Stimulated activated CD8-positive, alpha-beta memory T cell treated with anti-CD3 and anti-CD28 coated beads, Interleukin-7, amount 100 ng/mL, for 24 hours (primary cell): Measurements from ENCODE around the gene TMEM203.

ENCODE experiments used
- DNase-seq: peaks from one replicate; pipeline ENCODE4 v3.0.0-alpha.2; 2020; ENCODE audit warnings: low read depth

The TMEM203 gene

GRCh38 chr9:137217276-137218211 is 12.1 kb upstream of the TMEM203 start:
- no peak for DNase-seq

- DNase-seq = no peak
Measured at GRCh38 chr9:137216188-137216965, 10.9 kb upstream of the TMEM203 start.

DNA sequence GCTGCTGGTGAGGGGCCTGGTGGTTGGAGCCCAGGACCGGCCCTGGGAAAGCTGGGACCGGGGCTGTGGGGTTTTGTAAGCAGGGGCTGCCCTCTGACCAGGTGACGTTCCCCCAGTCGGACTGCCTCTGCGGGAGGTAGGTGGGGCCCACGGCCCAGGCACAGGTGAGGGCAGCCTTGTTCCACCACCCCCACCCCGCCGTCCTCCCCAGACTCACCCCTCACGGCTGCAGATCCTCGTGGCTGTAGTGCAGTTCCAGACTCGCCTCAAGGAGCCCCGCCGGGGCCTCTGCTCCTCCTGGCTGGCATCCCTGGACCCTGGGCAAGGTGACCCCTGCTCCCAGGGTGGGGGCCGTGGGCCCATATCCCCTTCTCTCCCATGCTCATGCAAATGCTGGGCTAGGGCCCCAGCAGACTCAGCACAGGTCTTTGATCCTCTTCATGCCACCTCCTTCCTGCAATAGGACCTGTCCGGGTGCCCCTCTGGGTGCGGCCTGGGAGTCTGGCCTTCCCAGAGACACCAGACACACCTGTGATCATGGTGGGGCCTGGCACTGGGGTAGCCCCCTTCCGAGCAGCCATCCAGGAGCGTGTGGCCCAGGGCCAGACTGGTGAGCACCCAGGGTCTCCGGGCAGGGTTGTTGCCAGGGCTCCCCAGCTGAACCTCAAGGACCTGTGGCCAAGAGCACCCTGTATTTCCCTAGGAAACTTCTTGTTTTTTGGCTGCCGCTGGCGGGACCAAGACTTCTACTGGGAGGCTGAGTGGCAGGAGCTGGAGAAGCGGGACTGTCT is 9.9 kb upstream of the TMEM203 start:
- DNase-seq = no peak

DNA sequence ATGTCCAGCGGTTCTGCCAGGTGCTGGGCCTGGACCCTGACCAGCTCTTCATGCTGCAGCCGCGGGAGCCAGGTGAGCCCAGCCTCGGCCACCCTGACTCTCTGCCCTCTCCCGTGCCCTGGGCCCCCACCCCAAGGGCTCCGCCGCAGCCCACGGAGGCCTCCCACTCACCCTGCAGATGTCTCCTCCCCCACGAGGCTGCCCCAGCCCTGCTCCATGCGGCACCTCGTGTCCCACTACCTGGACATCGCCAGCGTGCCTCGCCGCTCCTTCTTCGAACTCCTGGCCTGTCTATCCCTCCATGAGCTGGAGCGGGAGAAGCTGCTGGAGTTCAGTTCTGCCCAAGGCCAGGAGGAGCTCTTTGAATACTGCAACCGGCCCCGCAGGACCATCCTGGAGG is 9.2 kb upstream of the TMEM203 start:
- DNase-seq = no peak

GRCh38 chr9:137213160-137214060 is 8.0 kb upstream of the TMEM203 start:
- DNase-seq = no peak

GRCh38 chr9:137212520-137212919 is 7.1 kb upstream of the TMEM203 start:
- DNase-seq = no peak

DNA sequence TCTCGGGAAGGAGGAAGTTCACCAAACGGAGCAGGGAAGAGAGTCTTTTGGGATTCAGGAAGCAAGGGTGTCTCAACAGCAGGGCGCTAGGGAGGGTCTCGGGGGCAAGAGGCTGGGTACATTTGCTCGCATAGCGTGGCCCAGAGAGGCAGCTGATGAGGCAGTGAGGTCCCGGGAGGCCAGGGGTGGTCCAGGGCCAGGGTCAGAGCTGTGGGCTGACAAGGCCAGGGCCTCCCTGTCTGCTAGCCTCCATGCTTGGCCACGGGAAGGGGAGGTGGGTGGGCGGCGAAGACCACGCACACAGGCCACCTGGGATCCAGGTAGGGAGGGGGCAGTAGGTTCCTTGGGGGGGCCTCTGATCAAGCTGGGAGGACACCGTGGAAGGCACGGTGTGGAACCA is 6.1 kb upstream of the TMEM203 start:
- no peak for DNase-seq

GRCh38 chr9:137206602-137207001 is 1.2 kb upstream of the TMEM203 start:
- DNase-seq = no peak

GRCh38 chr9:137204731-137205125 is 720 bp downstream of the TMEM203 start:
- no peak for DNase-seq

- DNase-seq = no peak
Measured at GRCh38 chr9:137202966-137203365, 2.5 kb downstream of the TMEM203 start.

GRCh38 chr9:137201205-137201868 is 4.1 kb downstream of the TMEM203 start:
- DNase-seq = no peak

DNA sequence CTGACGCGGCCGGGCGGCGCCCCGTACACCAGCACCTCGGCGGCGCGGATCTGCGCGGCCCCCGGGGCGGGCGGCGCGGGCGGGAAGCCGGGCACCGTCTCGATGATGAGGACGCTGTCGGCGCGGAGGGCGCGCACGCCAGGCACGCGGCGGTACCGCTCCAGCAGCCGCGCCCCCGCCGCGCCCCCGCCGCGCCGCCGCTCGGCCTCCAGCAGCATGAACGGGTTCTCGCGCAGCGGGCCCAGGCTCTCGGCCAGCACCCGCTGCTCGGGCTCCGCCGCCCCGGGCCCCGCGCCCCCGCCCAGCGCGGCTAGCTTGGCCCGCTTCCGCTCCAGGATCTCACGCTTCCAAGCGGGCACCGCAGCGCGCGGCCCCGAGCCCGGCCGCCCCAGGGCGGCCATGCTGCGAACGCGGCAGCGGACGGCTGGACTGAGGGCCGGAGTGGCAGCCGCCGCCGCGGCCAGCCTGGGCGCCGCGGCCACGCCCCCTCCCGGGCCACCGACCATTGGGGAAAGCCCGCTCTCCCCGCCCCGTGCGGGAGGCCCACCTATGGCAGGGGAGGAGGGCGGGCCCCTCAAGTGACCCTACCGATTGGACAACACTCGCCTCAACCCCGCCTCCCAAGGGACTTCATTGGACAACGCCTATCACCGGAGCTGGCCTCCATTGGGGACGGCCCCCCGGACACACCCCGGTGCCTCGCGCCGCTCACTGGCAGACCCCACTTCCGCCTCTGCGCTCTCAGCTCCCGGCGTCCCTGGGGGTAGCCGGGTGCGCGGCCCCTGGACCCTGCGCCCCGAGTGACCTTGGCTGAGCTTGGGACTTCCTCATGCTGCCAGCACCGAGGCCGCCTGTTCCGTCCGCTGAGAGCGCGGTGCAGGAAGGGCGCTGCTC is 4.9 kb downstream of the TMEM203 start, which contains the start of gene TPRN:
TSS of gene TPRN (minus strand) at position 431 of the 894 bp plus-strand sequence. CDS start at position 401, 30 bp downstream.
- peak; percentile 97 for DNase-seq

DNA sequence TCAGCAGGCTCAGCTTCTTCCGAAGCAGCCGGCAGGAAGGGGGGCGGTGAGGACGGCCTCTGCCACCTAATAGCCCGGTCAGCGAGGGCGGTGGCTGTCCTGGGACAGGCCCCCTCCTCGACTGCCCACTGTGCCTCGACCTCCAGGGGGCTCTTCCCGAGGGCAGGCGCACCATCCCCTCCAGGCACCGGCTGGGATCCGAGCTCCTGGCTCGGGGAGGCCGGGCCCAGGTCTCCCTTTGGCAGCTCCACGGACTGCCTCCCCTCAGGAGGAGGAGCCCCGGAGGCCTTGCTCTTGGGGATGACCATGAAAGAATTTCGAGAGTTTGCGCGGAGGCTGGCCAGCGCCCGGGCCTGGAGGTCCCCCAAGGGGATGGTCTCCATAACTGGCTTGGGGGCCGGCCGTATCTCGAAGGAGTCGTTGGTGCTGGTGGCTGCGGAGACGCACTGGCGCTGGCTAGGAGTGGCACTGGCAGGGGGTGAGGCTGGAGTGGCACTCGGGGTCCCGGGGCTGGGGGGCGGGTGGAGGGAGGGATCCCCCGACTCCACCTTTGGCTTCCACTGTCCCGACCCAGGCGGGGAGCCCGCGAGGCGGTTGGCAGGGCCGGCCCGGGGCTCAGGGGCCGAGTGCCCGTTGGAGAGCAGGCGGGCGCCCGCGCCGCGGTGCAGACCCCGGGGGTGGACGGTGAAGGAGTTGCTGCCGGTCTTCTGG is 5.9 kb downstream of the TMEM203 start:
- DNase-seq = no peak

DNA sequence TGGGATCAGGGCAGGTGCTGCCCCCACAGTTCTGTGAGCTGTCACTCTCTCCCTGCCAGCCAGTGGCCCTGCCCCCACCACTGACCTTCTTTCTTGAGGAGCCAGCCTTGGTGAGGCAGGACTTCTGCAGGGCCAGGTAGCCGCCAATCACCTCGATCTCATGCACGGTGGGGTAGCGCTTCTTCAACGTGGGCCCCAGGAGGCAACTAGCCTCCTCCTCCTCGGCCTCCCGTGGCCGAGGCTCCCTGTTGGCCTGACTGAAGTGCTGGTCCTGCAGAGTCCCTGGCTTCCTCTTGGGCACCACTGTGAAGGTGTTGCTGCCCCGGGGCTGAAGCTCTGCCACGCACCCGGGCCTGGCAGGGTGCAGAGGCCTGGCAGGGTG is 6.6 kb downstream of the TMEM203 start:
- no peak for DNase-seq

GRCh38 chr9:137198051-137198901 is 7.2 kb downstream of the TMEM203 start:
- DNase-seq = no peak

DNA sequence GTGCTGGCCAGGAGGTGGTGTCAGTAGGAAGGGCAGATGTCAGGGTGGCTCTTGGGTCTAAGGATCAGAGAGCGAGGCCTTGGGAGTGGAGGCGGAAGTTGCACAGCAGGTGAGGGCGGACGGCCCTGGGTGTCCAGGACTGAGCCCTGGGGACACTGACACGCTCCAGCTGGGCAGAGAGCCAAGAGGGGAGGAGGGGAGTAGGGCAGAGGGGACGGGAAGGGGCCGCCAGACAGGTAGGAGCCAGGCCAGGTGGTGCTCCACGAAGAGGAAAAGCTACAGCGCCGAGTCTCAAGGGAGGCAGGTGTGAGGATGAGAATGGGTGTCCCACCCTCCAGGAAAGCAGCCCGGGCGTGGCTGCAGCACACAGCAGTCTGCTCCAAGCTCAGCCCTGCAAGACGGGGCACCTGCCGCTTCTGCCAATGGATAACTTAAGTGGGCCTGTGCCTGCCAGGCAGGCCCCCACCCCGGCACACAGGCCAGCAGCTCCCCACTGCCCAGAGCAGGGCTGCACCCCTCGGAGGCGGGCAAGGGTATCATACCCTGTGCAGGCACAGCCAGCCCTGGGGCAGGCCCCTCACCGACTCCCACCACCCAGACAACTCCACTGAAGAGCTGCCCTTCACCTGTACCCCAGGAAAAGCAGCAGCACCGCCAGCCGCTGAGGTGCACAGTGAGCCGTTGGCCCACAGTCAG is 9.8 kb downstream of the TMEM203 start:
- DNase-seq = no peak

DNA sequence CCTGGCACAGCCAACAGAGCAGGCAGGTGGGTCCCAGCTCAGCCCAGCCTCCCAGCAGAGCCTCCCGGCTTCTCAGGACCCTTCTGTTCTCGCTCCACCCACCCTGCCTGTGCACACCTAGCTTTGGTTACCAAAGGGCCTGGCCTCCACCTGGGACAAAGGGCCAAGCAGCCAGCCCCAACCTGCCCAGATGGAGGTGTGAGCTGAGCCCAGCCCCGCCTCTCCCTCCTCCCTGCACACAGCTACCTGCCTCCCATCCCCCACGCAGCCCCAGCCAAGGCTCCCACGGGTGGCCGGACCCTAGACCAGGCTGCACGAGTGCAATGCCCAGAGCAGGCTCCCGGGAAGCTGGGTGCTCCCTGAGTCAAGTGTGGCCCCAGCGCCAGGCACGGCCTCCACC is 10.5 kb downstream of the TMEM203 start:
- DNase-seq = no peak
